Astrocyte of the cerebellum (primary cell): ENCODE measurements around the gene ELAC2.
"Not testable (repeated sequence)": the region's sequence is repeated elsewhere in the genome, so short reads cannot be mapped to it uniquely, and the experiment has no call there.

Source experiments
- DNase-seq: peaks from one replicate; pipeline ENCODE4 v3.0.0-alpha.2; 2011; ENCODE audit warnings: low read depth
- H3K4me3 ChIP-seq: 2 replicates; pipeline ENCODE4 v1.5.1; 2011; ENCODE audit warnings: mild to moderate bottlenecking, low read depth, low read length, moderate library complexity
- in situ Hi-C: cut with HindIII; loops from 2 replicates; pipeline ENCODE4 v1.10.0; 2017; ENCODE audit warnings: low sequenced_read_pairs
- TF ChIP-seq, protein P1 (sequence below): IDR thresholded peaks from 2 replicates; pipeline ENCODE4 v1.5.1; 2012; ENCODE audit warnings: low read length, low read depth, moderate library complexity, mild to moderate bottlenecking; ENCODE audit errors: missing control alignments

ELAC2 gene

DNA sequence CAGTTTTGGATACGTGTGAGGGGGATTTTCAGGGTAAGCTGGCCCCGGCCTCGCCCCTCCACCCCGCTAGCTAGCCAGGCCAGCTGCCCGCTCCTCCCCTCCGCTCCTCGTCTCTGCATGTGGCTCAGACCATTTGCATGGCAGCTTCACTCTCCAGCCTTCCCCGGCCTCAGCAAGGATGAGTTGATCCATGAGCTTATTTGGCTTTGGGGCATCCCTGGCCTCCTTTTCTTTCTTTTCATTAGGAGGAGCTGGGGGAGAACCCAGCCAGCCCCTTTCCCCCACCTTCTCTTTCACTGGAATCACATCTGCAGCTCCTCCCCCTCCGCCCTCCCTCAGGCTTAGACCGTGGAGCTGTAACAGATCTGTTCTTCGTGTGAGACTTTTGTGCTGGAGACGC is 30.7 kb downstream of the ELAC2 start:
- TF ChIP-seq, protein P1, sequence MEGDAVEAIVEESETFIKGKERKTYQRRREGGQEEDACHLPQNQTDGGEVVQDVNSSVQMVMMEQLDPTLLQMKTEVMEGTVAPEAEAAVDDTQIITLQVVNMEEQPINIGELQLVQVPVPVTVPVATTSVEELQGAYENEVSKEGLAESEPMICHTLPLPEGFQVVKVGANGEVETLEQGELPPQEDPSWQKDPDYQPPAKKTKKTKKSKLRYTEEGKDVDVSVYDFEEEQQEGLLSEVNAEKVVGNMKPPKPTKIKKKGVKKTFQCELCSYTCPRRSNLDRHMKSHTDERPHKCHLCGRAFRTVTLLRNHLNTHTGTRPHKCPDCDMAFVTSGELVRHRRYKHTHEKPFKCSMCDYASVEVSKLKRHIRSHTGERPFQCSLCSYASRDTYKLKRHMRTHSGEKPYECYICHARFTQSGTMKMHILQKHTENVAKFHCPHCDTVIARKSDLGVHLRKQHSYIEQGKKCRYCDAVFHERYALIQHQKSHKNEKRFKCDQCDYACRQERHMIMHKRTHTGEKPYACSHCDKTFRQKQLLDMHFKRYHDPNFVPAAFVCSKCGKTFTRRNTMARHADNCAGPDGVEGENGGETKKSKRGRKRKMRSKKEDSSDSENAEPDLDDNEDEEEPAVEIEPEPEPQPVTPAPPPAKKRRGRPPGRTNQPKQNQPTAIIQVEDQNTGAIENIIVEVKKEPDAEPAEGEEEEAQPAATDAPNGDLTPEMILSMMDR, result no peak
- H3K4me3 ChIP-seq, result no peak overlapping the region
- in situ Hi-C loops, result no loop called here
- no peak for DNase-seq

DNA sequence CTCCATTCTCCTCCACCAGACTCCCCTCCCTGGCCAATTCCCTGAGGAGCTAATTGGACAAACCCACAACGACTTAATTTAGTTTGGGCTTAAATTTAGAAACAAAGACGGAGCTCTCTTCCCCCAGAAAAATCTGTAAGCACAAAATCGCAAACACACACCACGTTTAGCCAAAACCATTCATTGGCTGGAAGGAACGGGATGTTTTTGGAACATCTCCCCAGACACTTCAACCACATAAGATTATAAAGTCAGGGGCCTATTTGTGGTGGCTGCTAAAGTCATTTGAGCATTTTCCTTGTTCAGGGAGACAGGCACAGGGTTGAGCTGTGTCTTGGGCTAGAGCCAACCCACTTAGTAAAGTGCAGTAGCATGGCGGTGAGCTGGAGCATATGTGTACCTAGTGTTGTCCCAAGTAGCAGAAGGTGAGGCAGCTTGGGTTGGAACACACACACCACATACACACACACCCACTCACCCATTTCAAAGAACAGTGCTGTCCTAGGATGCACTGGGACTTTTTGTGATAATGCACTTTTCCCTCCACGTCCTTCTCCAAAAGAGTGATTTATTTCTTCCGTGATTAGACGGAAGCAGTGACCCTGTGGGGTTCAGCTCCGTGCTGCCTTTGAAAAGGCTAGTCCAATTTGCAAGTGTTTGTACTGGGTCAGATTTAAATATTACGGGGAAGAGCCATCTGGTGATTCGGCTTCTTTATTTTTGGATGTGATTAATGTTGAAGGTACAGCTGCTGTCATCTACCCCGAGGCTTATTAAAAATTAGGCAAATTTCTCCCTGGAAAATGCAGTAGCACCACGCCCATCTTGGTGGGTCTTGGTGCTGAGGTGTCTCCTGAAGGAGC is 32.2 kb downstream of the ELAC2 start:
- in situ Hi-C loops, result no loop called here

DNA sequence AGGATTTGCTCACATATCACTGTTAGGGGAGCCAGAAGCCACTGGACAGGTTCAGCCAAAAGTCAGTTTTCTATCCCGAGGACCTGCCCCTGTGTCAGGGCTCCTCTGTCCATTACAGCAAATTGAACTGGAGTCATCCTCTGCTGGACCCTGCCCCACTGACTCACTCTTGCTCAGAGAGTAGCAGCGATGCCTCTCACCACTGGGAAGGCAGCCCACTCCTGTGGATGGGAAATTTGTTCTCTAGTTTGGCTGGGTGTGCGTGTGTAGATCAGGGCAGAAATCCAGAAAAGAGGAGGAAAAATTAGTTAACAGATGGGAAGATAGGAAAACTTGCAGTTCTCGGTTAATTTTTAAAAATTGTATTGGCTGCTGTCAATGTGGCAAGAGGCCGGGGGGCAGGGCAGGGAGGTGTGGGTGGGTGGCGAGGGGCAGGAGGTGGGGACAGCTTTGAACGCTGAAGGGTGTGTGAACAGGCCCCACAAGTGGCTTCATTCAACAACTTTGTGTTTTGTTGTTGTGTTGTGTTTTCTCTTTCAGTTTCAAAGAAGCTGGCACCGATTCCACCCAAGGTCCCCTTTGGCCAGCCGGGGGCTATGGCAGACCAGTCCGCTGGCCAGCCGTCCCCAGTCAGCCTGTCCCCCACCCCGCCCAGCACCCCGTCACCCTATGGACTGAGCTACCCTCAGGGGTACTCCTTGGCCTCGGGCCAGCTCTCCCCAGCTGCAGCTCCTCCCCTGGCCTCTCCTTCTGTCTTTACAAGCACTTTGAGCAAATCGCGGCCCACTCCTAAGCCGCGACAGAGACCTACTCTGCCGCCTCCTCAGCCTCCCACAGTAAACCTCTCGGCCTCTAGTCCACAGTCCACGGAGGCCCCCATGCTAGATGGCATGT is 33.6 kb downstream of the ELAC2 start:
- DNase-seq, result peak; percentile 99

More for the DNA sequence above, 32.2 kb downstream of the ELAC2 start:
- no peak overlapping the region for H3K4me3 ChIP-seq
- TF ChIP-seq, protein P1, result no peak
- DNase-seq, result peak; percentile 53

DNA sequence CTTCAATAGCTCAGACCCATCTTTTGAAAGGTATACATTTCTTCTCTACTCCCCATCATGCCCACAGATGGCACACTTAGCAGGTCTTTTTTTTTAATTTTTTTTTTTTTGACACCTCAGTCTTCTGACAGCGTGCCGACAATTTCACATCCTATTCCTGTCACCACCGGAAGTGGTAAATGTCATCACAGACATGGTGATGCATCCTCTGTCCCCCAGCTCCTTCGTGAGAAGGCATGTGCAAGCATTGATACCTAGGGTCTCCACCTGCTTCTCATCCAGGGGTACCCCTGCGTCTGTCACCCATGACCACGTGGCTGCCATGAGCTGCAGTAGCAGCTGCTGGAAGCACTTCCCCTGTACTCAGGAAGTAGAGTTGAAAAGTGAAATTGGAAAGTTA is 35.6 kb downstream of the ELAC2 start:
- in situ Hi-C loops, result no loop called here
- TF ChIP-seq, protein P1, result no peak
- no peak for DNase-seq
- H3K4me3 ChIP-seq, result no peak overlapping the region

More for the DNA sequence above, 33.6 kb downstream of the ELAC2 start:
- in situ Hi-C loops, result no loop called here
- H3K4me3 ChIP-seq, result peak overlapping the region; percentile 4
- TF ChIP-seq, protein P1, result no peak

DNA sequence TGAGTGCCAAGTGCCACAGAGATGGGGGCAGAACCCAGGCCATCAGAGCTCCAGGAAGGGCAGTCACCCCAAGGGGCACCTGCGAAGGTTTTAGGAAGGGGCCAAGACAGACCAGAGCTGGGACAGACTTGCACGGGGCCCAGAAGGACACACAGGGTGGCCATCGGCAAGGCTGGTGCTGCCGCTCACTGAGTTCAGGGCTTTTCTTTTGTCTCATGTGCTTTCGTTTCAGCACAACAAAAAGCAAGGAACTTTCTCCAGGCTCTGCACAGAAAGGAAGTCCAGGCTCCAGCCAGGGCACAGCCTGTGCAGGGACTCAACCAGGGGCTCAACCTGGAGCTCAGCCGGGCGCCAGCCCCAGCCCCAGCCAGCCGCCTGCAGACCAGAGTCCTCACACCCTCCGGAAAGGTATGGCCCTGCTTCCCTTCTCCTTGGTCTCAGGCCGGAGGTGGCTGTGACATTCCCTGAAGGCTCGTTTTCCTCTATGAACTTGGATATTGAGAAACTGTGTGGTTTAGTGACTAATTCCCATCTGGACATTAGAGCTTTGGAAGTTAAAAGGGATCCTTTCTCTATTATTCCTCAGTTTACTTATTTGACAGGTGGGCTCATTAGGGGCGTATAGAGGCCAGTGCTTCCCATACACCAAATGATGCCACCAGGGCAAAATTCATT is 37.9 kb downstream of the ELAC2 start:
- H3K4me3 ChIP-seq, result no peak overlapping the region
- TF ChIP-seq, protein P1, result no peak
- no peak for DNase-seq
- in situ Hi-C loops, result no loop called here

DNA sequence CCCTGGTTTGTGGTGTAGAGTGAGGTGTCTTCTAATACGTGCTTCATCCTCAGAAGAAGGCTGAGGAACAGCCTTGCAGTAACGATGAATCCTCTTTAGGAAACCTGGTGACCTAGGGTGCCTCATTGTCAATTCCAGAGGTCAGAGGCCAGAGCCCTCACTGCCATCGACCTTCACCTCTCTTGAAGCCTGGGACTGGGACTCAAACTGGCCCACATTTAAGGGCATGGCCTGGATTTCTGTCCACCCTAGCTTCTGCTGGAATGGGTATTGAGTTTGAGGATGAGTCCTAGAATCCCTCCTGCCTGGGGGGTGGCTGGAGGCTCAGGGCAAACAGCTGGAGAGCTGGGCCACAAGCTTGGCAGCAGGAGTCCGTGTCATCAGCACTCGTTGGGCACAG is 38.6 kb downstream of the ELAC2 start:
- TF ChIP-seq, protein P1, result no peak
- no peak overlapping the region for H3K4me3 ChIP-seq
- in situ Hi-C loops, result no loop called here
- DNase-seq, result no peak

DNA sequence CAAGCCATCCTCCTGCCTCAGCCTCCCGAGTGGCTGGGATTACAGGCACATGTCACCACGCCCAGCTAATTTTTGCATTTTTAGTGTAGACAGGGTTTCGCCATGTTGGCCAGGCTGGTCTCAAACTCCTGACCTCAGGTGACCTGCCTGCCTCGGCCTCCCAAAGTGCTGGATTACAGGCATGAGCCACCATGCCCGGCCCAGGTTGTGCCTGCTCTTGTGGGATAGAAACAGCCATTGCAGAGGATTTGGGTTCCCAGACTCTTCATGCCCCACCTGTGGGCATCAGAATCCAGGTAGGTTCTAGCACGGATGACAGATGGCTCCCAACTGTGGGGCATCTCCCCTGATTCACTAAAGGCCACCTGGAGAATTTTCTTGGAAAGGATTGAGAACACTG is 39.0 kb downstream of the ELAC2 start:
- H3K4me3 ChIP-seq, DNase-seq, in situ Hi-C loops: not testable (repeated sequence)
